ENCODE results near the gene TNPO3. TPM values are rescaled to one million over a fixed set of nuclear protein-coding genes. Genes with fewer than 3 reads are reported as not detected.
A peak's percentile ranks its signal among the peaks of the same experiment; 100 is the strongest.

TNPO3 gene
- 41.2 TPM for polyA plus RNA-seq (2013, experiment 1 of 2; ENCODE audit: insufficient read length)
- polyA plus RNA-seq (2013, experiment 2 of 2; ENCODE audit: insufficient read length): 28.3 TPM

DNA sequence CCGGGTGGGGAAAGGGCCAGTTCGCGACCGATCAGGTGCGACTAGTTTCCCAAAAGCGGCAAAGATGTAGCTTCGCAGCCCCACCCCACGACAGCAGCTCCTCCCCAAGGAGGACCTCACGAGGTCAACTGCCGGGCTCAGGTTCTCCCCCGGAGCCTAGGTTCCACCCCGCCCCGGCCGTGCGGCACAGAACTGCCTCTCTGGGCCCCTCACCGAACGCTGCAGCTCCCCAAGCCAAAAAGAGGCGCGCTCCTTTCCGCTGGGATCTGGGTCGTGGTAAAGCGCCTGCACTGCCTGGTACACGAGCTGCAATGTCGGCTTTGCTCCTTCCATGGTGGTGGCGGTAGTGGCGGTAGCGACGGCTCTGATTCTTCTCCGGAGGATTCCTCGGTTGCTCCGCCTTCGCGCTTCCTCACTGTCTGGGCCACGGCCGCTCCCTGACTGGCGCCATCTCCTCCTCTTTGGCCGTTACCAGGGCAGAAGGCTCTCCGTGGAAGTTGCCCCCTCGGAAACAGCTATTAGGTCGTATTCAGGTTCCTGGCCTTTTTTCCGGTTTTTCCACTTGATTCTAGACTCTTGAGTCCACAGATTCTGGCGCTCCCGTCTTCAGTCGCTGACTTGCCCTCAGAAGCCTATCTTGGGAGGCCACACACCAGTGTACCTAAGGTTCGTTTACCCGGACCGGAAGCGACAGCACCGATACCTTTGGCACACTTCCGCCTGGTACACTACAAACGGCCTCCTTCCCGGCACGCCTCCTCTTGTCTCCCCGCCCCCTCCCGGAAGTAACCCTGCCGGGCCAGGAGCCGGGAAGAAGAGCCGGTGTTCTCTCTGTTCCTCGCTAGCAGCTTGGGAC is at the start of gene TNPO3:
Gene TNPO3, minus strand, starts transcription at position 674 of the 856 bp plus-strand sequence. Its CDS starts 341 bp downstream, at position 333.
- peak; percentile 93 for DNase-seq

GRCh38 chr7:129103561-129104324 is 48.8 kb upstream of the TNPO3 start:
- DNase-seq: no peak

- DNase-seq: peak; percentile 10
These were observed 46.8 kb upstream of the TNPO3 start for GRCh38 chr7:129101746-129102145.

DNA sequence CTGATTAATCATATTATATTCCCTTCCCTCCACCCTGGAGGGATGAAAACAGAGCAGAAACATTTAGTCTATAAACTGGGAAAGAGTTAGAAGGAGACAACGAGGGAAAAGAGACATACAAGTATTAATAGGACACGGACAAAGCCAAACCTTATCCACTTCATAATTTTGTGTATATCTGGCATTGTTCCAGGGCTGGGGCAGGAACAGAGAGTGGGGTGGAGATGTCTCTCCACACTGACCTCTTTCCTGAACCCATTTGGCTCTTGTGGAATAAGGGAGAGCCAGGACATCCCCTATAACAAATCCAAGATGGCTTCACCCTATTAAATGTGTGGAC is 45.9 kb upstream of the TNPO3 start:
- no peak for DNase-seq

- no peak for DNase-seq
These were observed 43.6 kb upstream of the TNPO3 start for GRCh38 chr7:129098409-129099084.

DNA sequence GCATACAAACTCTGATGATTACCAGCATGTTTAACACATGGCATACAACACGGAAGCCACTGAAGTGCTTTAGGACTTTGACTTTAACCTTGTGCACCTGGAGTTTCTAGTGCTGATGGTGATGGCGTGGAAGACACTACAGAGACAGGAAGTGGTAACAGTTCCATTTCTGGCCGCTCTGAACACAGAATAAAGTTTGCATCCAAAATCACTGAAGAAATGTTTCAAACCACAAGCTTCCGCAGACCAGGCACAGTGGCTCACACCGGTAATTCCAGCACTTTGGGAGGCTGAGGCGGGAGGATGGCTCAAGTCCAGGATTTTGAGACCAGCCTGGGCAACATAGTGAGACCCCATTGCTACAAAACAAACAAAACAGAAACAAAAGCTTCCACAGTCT is 40.3 kb upstream of the TNPO3 start:
- DNase-seq: no peak

DNA sequence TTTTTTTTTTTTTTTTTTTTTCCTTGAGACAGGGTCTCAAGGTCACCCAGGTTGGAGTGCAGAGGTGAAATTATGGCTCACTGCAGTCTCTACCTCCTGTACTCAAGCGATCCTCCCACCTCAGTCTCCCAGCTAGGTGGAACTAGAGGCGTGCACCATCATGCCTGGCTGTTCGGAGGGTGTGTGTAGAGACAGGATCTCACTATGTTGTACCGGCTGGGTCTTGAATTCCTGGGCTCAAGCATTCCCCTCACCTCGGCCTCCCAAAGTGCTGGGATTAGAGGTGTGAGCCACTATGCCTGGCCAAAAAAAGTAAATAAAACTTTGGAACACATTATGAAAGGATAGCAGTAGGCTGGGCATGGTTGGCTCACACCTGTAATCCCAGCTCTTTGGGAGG is 39.6 kb upstream of the TNPO3 start:
- no peak for DNase-seq

DNA sequence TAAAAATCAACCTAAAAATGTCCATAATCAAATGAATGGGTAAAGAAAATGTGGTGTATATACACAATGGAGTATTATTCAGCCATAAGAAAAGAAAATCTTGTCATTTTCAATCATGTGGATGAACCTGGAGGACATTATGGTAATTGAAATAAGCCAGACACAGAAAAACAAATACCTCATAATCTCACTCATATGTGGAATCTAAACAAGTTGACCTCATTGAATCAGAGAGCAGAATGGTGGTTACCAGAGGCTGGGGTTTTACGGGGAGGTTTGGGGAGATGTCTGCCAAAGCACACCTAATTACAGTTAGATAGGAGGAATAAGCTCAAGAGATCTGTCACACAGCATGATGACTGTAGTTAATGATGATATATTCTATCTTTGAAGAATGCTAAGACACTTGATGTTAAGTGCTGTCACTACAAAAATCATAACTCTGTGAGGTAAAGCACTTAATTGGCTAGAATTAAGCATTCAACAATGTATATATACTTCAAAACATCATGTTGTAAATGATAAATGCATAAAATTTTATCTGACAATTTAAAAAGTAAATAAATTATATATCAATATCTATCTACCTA is 39.1 kb upstream of the TNPO3 start:
- DNase-seq: no peak

- peak; percentile 62 for DNase-seq
These were observed 36.6 kb upstream of the TNPO3 start for GRCh38 chr7:129091484-129092002.

DNA sequence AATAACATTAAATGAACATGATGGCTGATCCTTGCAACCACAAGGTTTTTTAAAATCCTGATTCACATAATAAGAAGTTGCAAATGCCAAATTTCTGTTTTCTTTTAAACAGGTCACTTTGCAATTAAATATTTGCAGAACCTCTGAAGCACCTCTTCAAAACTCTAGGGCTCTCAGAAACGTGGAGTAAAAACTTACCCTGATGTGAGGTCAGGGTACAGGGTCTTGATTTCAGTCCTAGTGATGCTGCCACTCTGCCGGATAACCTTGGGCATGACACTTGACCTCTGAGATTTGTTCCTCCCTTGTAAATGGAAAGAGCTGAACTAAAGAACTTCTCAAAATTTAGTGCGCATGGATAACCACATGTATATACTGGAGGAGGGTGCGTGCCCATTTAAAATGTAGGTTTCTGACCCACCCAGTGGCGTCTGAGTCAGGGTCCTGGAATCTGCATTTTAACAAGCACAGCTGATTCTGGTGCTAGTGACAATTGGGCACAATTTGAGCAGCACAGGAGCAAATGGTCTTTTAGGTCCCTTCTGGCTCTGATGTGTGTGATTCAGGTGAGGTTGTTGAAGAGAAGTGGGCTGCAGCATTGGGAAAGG is 35.5 kb upstream of the TNPO3 start:
- DNase-seq: no peak

DNA sequence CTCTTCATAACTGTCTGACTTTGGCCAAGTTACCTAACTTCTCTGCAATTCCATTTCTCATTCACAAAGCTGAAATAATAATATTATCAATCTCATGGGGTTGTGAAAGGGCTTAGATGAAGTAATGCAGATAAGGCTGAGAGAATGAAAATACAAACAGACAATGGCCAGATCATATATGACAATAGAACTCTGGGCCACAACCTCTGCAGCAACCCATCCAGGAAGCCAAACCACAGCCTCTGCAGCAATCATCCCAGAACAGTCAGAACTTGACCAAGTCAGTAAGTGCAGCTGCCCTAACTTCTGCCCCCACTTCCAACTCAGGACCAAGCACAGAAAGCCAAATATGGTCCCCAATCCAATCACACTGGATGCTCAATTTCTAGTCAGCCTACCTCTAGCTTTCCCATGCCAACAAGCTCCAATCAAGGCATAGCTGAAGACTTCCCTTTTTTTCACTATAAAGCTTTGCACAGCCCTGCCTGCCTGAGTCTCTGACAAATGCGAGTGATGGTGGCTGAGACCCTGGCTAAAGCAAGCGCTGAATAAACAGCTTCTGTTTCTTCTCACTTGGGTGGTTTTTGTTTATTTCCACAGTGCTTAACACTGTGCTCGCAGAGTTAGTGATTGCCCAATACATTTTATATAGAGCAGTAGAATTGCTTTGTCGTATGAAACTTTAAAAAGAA is 34.8 kb upstream of the TNPO3 start:
- no peak for DNase-seq

DNA sequence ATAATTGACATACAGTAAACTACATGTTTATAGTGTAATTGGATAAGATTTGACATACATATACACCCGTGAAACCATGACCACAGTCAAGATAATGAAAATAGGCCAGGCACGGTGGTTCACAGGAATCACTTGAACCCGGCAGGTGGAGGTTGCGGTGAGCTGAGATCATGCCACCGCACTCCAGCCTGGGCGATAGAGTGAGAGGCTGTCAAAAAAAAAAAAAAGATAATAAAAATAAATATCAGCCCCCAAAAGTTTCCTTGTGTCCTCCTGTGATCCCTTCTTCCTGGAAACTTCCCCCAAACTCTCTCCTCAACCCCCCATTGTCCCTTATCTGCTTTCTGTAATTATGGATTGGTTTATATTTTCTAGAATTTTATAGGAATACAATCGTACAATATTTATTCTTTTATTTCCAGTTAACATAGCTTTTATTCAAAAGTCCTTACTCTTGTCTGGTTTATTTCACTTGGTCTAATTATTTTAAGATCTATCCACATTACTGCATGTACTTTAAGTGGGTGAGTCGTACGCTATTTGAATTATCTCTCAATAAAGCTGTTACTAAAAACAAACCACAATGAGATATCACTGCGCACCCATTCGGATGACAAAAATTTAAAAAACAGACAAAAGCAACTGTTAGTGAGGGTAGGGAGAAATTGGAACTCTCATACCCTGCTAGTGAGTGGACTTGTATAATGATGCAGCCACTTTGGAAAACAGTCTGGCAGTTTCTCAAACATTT is 30.1 kb upstream of the TNPO3 start:
- DNase-seq: no peak

DNA sequence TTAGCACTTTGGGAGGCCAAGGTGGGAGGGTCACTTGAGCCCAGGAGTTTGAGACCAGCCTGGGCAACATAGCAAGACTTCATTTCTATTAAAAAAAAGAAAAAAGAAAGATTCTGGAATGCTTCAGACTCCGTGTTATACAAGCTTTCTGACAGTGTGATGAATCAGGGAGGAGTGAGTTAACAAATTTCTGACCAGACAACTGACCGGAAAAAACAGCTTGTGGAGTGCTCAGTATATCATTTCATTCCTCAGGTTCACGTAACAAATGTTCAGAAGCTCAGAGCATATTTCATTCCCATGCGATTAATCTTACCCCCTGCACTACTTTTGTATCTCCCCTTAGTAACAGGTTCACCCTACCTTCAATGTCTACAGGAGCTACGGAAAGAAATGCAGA is 28.6 kb upstream of the TNPO3 start:
- no peak for DNase-seq

DNA sequence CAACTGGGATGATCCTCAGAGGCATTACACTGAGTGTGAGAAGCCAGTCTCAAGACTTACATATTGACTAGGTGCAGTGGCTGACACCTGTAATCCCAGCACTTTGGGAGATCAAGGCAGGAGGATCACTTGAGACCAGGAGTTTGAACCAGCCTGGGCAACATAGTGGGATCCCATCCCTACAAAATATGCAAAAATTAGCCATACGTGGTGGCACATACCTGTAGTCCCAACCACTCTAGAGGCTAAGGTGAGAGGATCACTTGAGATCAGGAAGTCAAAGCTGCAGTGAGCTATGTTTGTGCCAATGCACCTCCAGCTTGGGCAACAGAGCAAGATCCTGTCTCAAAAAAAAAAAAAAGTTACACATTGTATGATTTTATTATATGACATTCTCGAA is 23.5 kb upstream of the TNPO3 start:
- DNase-seq: no peak

DNA sequence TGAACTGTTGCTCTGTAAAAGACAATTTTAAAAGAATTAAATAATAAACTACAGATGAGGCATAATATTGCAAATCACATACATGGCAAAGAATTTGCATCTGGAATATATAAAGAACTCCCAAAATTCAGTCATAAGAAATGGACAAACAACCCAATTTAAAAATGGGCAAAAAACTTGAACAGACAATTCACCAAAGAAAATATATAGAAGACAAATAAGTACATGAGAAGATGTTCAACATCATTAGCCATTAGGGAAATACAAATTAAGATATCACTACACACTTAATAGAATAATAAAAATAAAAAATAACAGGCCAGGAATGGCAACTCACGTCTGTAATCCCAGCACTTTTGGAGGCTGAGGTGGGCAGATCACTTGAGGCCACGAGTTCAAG is 22.0 kb upstream of the TNPO3 start:
- no peak for DNase-seq

DNA sequence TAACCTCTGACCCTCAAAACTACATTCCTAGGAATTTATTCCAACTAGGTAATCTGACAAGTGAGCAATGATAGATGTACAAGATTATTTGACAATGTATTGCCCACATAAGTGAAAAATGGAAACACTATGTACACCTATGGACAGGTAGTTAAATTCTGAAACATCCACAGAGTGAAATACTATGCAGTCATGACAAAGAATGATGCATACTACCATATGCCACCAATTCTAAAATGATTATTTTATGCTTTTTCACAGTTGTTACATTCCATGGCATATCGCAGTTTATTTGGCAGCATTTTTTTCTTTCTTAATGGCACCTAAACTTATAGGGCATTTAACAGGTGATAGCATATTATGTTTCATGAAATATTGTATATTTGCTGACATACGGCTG is 20.1 kb upstream of the TNPO3 start:
- DNase-seq: no peak

GRCh38 chr7:129074361-129074871 is 19.5 kb upstream of the TNPO3 start:
- no peak for DNase-seq

DNA sequence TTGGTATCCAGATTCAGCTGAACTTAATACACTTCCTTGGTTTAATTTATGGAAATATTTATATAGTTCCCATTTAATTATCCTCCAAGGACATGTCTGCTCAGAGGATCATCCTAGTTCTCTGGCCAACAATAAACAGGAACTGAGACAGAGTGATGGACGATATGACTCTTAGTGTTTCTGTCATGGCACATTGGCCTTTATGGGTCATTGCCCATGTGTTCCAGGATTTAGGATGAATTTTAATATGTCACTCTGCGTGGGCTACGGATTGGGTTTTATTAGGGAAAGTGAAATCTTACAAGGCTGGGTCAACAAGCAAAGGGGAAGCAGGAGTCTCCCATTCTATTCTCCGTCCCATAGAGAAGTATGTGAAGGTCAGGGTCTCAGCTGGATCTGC is 18.8 kb upstream of the TNPO3 start:
- no peak for DNase-seq

GRCh38 chr7:129073204-129073603 is 18.3 kb upstream of the TNPO3 start:
- no peak for DNase-seq

GRCh38 chr7:129072479-129073011 is 17.6 kb upstream of the TNPO3 start:
- DNase-seq: no peak

All from fibroblast of skin of back (primary cell).